Loucy (cell line): ENCODE measurements around the gene CRYGC.

Experiments
- H2AFZ ChIP-seq: fragments of 200-600 bp; sonication (generic); 2 replicates; pipeline ENCODE4 v1.6.0; 2016; ENCODE audit warnings: antibody characterized with exemption, mild to moderate bottlenecking, low read length, moderate library complexity
- H3F3A ChIP-seq: fragments of 200-600 bp; 2 replicates; pipeline ENCODE4 v1.6.0; 2016; ENCODE audit warnings: antibody characterized with exemption, low read depth, mild to moderate bottlenecking
- H3K27me3 ChIP-seq: fragments of 200-600 bp; sonication (generic); 2 replicates; pipeline ENCODE4 v1.6.1; 2014; ENCODE audit warnings: low read length, mild to moderate bottlenecking; ENCODE audit not compliant: insufficient read depth, poor library complexity, severe bottlenecking
- H3K36me3 ChIP-seq: fragments of 200-600 bp; sonication (generic); 2 replicates; pipeline ENCODE4 v1.6.1; 2016; ENCODE audit warnings: low read length; ENCODE audit not compliant: insufficient read depth
- H3K4me1 ChIP-seq: fragments of 200-600 bp; sonication (generic); 2 replicates; pipeline ENCODE4 v1.5.1; 2014; ENCODE audit warnings: low read length, mild to moderate bottlenecking; ENCODE audit not compliant: insufficient read depth, poor library complexity, severe bottlenecking
- H3K4me2 ChIP-seq: fragments of 200-600 bp; sonication (generic); 2 replicates; pipeline ENCODE4 v1.6.0; 2014; ENCODE audit warnings: antibody characterized with exemption, low read length, low read depth, mild to moderate bottlenecking; ENCODE audit not compliant: poor library complexity, severe bottlenecking
- H3K4me3 ChIP-seq: fragments of 200-600 bp; sonication (generic); 2 replicates; pipeline ENCODE4 v1.5.1; 2014; ENCODE audit warnings: low read length, mild to moderate bottlenecking, mixed read lengths; ENCODE audit not compliant: poor library complexity, severe bottlenecking
- H3K79me2 ChIP-seq: fragments of 200-600 bp; sonication (generic); 2 replicates; pipeline ENCODE4 v1.6.1; 2014; ENCODE audit warnings: low read length; ENCODE audit not compliant: insufficient read depth
- H3K9ac ChIP-seq: fragments of 200-600 bp; sonication (generic); 2 replicates; pipeline ENCODE4 v1.6.0; 2014; ENCODE audit warnings: mild to moderate bottlenecking, low read depth, low read length, moderate library complexity; ENCODE audit not compliant: poor library complexity, severe bottlenecking
- H3K9me2 ChIP-seq: fragments of 200-600 bp; sonication (generic); replicated peaks from 2 replicates; pipeline ENCODE4 v1.6.1; 2016; ENCODE audit warnings: low read depth, low read length, mixed read lengths
- H3K9me3 ChIP-seq: fragments of 200-600 bp; sonication (generic); 2 replicates; pipeline ENCODE4 v1.6.1; 2014; ENCODE audit warnings: mild to moderate bottlenecking, antibody characterized with exemption, low read length, low read depth; ENCODE audit not compliant: insufficient read depth
- H4K20me1 ChIP-seq: fragments of 200-600 bp; sonication (generic); 2 replicates; pipeline ENCODE4 v1.6.0; 2014; ENCODE audit warnings: antibody characterized with exemption, low read length, mild to moderate bottlenecking; ENCODE audit not compliant: insufficient read depth, poor library complexity, severe bottlenecking
- EZH2phosphoT487 ChIP-seq: fragments of 200-600 bp; IDR thresholded peaks from 2 replicates; pipeline ENCODE4 v1.6.1; 2018; ENCODE audit warnings: antibody characterized with exemption, mild to moderate bottlenecking, moderate library complexity, borderline replicate concordance
- TF ChIP-seq, protein P1 (sequence below): fragments of 200-600 bp; sonication (generic); conservative IDR thresholded peaks from 2 replicates; pipeline ENCODE4 v1.5.1; 2014; ENCODE audit warnings: mild to moderate bottlenecking, antibody characterized with exemption, low read length

Gene CRYGC

GRCh38 chr2:208135794-208136715, 6.4 kb upstream of the CRYGC start:
- Histone ChIP-seq H3K4me1 (peaks cover 44% of the 10 kb centered on the region), H3K4me2 (peak overlapping the region; percentile 62), H4K20me1 (no peaks in the 10 kb centered on the region), H3K36me3 (no peaks in the 10 kb centered on the region), H3K9me2 (no peaks in the 10 kb centered on the region), H3K27me3 (no peaks in the 10 kb centered on the region), H3K4me3 (no peak overlapping the region), H3K9ac (peak overlapping the region; percentile 47), H3K9me3 (no peaks in the 10 kb centered on the region), H2AFZ (peak overlapping the region; percentile 58; the same call in 1 of the 2 replicates), H3K79me2 (no peaks in the 10 kb centered on the region), H3F3A (peaks cover 4% of the 10 kb centered on the region; the same call in 1 of the 2 replicates)
- TF ChIP-seq, protein P1, sequence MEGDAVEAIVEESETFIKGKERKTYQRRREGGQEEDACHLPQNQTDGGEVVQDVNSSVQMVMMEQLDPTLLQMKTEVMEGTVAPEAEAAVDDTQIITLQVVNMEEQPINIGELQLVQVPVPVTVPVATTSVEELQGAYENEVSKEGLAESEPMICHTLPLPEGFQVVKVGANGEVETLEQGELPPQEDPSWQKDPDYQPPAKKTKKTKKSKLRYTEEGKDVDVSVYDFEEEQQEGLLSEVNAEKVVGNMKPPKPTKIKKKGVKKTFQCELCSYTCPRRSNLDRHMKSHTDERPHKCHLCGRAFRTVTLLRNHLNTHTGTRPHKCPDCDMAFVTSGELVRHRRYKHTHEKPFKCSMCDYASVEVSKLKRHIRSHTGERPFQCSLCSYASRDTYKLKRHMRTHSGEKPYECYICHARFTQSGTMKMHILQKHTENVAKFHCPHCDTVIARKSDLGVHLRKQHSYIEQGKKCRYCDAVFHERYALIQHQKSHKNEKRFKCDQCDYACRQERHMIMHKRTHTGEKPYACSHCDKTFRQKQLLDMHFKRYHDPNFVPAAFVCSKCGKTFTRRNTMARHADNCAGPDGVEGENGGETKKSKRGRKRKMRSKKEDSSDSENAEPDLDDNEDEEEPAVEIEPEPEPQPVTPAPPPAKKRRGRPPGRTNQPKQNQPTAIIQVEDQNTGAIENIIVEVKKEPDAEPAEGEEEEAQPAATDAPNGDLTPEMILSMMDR, result no peak
- no peak for TF ChIP-seq EZH2phosphoT487

DNA sequence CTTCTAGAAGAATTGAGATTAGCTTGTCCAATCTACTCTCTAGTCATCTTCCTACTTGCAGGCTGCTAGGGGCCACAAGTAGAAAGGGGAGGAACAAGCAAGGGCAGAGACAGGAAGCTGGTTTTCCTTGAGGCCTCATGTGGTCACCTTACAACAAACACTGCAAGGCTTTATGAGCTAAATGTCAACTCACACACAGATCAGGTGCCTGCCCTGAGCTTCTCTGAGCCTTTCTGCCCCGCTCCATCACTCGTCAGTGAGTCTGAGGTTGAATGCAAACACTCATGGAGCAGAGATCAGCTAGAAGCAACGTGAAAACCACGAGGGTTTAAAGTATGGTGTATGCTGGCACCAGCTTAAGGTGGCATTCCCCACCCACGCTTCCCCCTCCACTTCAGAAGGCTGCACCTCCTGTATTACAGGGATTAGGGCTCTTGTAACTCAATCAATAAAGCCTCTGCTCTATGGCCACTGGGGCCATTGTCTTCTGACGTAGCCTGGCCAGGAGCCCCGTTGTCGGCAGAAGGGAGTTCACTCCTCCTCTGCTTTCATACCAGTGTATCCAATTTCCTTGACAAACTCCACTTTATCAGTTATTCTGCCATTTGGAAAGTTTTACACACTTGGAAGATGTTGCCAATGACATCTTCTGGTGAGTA, 5.4 kb upstream of the CRYGC start:
- H3K9me3 ChIP-seq, result no peaks in the 10 kb centered on the region
- peaks cover 44% of the 10 kb centered on the region for H3K4me1 ChIP-seq
- no peaks in the 10 kb centered on the region for H3K36me3 ChIP-seq
- no peak for TF ChIP-seq EZH2phosphoT487
- TF ChIP-seq, protein P1, result no peak
- H2AFZ ChIP-seq, result peak overlapping the region; percentile 10; the same call in 1 of the 2 replicates
- H4K20me1 ChIP-seq, result no peaks in the 10 kb centered on the region
- peak overlapping the region; percentile 47 for H3K9ac ChIP-seq
- H3K4me3 ChIP-seq, result peak overlapping the region; percentile 30
- H3K27me3 ChIP-seq, result no peaks in the 10 kb centered on the region
- H3K79me2 ChIP-seq, result no peaks in the 10 kb centered on the region
- H3K9me2 ChIP-seq, result no peaks in the 10 kb centered on the region
- H3K4me2 ChIP-seq, result peak overlapping the region; percentile 62
- peaks cover 4% of the 10 kb centered on the region; the same call in 1 of the 2 replicates for H3F3A ChIP-seq

- Histone ChIP-seq H3K4me3 (no peak overlapping the region), H3K4me1 (peaks cover 25% of the 10 kb centered on the region), H3K36me3 (no peaks in the 10 kb centered on the region), H4K20me1 (no peaks in the 10 kb centered on the region), H3K9me3 (no peaks in the 10 kb centered on the region), H3K79me2 (no peaks in the 10 kb centered on the region), H2AFZ (no peak overlapping the region), H3K9ac (no peak overlapping the region), H3K9me2 (no peaks in the 10 kb centered on the region), H3F3A (peaks cover 4% of the 10 kb centered on the region; the same call in 1 of the 2 replicates), H3K4me2 (no peak overlapping the region), H3K27me3 (no peaks in the 10 kb centered on the region)
- TF ChIP-seq, protein P1, result no peak
- no peak for TF ChIP-seq EZH2phosphoT487
Observed at GRCh38 chr2:208130712-208131110, 1.1 kb upstream of the CRYGC start.
